BJ (cell line): Measurements from ENCODE around the gene ABCC1. TPM values are rescaled to one million over a fixed set of nuclear protein-coding genes. Genes with fewer than 3 reads are reported as not detected.

Experiments used
- CTCF ChIA-PET: fragments of 350-600 bp; formaldehyde crosslinking; extraction: SDS; loops from one replicate; lab custom pipeline; 2021; ENCODE audit warnings: antibody characterized with exemption, inconsistent platforms; lab: Yijun Ruan, JAX
- POLR2A ChIA-PET: fragments of 300-600 bp; sonication (Branson Sonifier 250); formaldehyde crosslinking; extraction: SDS; loops from one replicate; lab custom pipeline; 2021; ENCODE audit warnings: antibody characterized with exemption; lab: Charles Lee
- DNase-seq: peaks from one replicate; pipeline ENCODE4 v3.0.0-alpha.2; 2011; ENCODE audit warnings: low read depth
- H3K27me3 ChIP-seq: 2 replicates; pipeline ENCODE4 v1.6.0; 2011; ENCODE audit warnings: low read length; ENCODE audit not compliant: control insufficient read depth, insufficient read depth
- H3K36me3 ChIP-seq: 2 replicates; pipeline ENCODE4 v1.5.1; 2011; ENCODE audit warnings: low read length; ENCODE audit not compliant: control insufficient read depth, insufficient read depth
- H3K4me3 ChIP-seq: 2 replicates; pipeline ENCODE4 v1.5.1; 2011; ENCODE audit warnings: low read depth, mild to moderate bottlenecking, control low read depth, low read length
- polyA plus RNA-seq: library from polyadenylated mRNA; depleted of rRNA; stranded (reverse); fragments of >200 nt; gene quantifications from 2 replicates; pipeline ENCODE4 v1.2.3, GENCODE V29; 2011
- TF ChIP-seq, protein P1 (sequence below): IDR thresholded peaks from 2 replicates; pipeline ENCODE4 v1.5.1; 2011; ENCODE audit warnings: low read depth, mild to moderate bottlenecking, control low read depth, inconsistent platforms, low read length, moderate library complexity; ENCODE audit not compliant: insufficient read depth

The ABCC1 gene
- polyA plus RNA-seq, 1 experiment, result 27.3 TPM

DNA sequence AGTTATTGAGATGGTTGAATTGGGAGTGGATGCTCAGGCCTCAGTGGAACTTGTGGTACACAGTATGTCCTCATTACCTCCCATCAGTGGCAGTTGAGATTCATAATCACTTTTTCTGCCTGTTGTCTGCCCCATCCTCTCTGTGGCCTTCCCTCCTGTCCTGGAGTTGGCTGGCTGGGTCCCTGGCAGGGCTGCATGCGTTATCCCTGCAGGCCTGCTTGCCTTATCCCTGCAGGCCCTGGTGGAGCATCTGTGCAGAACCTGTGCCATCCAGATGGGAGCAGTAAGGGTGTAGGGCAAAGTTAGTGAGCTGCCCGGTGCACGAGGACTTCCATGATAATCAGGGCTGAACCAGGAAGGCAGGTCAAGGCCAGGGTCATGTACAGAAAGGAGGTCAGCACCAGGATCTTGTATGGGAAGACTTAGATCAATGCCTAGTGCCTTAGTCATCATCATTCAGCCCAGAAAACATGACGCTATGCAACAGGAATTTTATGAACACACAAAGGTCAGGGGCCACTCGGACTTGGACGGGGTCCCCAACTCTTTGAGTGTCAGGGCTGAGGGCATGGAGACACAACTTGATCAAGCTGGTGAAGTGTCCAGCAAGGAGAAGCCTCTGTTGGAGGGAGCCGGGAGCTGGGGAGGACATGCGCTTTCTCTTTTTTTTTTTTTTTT is 47.2 kb downstream of the ABCC1 start:
- Histone ChIP-seq H3K27me3 (no peaks in the 10 kb centered on the region), H3K36me3 (peaks cover 1% of the 10 kb centered on the region; the same call in 1 of the 2 replicates), H3K4me3 (no peak overlapping the region)
- POLR2A ChIA-PET, result interaction anchor here (0.7 kb wide), 1 partner anchor 182 kb away, joined by 4 read pairs; no protein-coding TSS in a partner anchor
- TF ChIP-seq, protein P1, sequence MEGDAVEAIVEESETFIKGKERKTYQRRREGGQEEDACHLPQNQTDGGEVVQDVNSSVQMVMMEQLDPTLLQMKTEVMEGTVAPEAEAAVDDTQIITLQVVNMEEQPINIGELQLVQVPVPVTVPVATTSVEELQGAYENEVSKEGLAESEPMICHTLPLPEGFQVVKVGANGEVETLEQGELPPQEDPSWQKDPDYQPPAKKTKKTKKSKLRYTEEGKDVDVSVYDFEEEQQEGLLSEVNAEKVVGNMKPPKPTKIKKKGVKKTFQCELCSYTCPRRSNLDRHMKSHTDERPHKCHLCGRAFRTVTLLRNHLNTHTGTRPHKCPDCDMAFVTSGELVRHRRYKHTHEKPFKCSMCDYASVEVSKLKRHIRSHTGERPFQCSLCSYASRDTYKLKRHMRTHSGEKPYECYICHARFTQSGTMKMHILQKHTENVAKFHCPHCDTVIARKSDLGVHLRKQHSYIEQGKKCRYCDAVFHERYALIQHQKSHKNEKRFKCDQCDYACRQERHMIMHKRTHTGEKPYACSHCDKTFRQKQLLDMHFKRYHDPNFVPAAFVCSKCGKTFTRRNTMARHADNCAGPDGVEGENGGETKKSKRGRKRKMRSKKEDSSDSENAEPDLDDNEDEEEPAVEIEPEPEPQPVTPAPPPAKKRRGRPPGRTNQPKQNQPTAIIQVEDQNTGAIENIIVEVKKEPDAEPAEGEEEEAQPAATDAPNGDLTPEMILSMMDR, result no peak
- peak; percentile 70 for DNase-seq
- CTCF ChIA-PET, result interaction anchor here (0.9 kb wide), 1 partner anchor 26 kb away, joined by 3 read pairs; no protein-coding TSS in a partner anchor

DNA sequence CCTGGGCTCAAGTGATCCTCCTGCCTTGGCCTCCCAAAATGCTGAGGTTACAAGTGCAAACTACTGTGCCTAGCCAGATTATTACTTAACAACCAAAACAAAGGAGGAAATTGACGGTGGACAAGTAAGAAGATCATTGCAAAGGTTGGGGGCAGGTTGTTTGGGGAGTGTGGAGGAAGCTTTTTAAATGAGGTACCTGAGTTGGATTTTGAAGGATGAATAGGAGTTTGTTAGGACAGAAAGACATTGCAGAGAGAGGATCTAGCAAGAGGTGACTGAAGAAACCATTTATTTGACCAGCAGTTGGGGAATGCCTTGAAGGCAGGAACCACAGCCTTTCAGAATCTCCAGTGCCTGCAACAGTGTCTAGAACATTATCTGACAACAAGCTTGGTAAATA is 51.3 kb downstream of the ABCC1 start:
- H3K36me3 ChIP-seq, result 0 out of 2 replicates have a peak, but pooled peaks cover 1% of the 10 kb centered on the region
- ChIA-PET POLR2A (no interaction called here), CTCF (interaction anchor here (0.7 kb wide), 1 partner anchor 47 kb away, joined by 3 read pairs; no protein-coding TSS in a partner anchor)
- H3K4me3 ChIP-seq, result no peak overlapping the region
- no peak for DNase-seq
- TF ChIP-seq, protein P1, result no peak
- H3K27me3 ChIP-seq, result no peaks in the 10 kb centered on the region

DNA sequence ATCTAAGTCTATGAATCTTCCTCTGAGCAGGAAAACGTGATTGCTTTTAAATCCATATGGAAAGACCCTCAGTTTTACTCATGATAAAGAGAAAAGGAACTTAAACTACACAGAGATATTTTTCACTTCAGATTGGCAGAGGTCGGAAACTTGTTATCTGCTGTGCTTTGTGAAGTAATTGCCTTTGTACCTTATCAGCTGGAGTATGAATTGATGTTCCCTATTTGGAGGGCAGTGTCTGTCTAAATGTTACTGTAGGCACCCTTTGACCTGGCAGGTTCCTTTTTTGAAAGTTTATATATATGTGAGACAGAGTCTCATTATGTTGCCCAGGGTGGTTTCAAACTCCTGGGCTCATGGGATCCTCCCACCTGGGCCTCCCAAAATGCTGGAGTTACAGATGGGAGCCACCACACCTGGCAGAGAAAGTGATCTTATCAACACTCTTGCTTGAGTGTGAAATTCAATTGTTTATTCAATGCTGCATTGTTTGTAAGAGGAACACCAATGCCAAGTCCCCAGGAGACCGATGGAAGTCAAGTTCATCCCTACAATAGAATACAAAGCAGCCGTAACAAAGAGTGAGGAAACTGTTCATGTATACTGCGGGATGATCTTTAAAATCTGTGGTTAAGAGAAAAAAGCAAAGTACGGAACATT is 52.3 kb downstream of the ABCC1 start:
- CTCF ChIA-PET, result no interaction called here
- TF ChIP-seq, protein P1, result no peak
- H3K36me3 ChIP-seq, result 0 out of 2 replicates have a peak, but pooled peaks cover 1% of the 10 kb centered on the region
- H3K4me3 ChIP-seq, result no peak overlapping the region
- no peak for DNase-seq
- no peaks in the 10 kb centered on the region for H3K27me3 ChIP-seq
- POLR2A ChIA-PET, result no interaction called here

DNA sequence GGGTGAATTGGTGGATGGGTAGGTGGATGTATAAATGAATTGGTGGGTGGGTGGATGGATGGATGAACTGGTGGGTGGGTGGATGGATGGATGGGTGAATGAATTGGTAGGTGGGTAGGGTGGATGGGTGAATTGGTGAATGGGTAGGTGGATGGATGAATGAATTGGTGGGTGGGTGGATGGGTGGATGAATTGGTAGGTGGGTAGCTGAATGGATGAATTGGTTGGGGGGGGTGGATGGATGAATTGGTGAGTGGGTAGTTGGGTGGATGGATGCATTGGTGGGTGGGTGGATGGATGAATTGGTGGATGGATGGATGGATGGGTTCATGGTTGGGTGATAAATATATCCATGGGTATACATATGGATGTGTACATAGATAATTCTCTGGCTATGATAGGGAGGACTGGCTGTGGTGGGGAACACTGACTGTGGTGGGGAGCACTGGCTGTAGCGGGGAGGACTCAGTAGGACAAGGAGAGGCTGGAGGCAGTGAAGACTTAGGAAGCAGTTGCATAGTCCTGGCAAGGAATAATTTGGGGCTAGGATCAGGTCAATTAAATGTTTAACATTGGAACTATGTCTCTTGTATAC is 54.4 kb downstream of the ABCC1 start:
- TF ChIP-seq, protein P1, result no peak
- Histone ChIP-seq H3K27me3 (no peaks in the 10 kb centered on the region), H3K36me3 (0 out of 2 replicates have a peak, but pooled peaks cover 1% of the 10 kb centered on the region), H3K4me3 (no peak overlapping the region)
- ChIA-PET POLR2A (interaction anchor here (0.7 kb wide), 1 partner anchor 96 kb away, joined by 4 read pairs; no protein-coding TSS in a partner anchor), CTCF (interaction anchor here (1.3 to 1.4 kb wide), 2 partner anchors 13 to 129 kb away, joined by 4 to 6 read pairs; no protein-coding TSS in a partner anchor)
- DNase-seq, result no peak
